GM08714 (cell line): ENCODE measurements around the gene PRKACA.
A peak's percentile ranks its signal among the peaks of the same experiment; 100 is the strongest.

Experiments used
- H3K4me3 ChIP-seq: fragments of 200-500 bp; sonication (Bioruptor generic); 2 replicates; pipeline ENCODE4 v1.5.1; 2014; ENCODE audit warnings: mild to moderate bottlenecking, low read length, inconsistent platforms
- ZNF274 ChIP-seq: IDR thresholded peaks from 2 replicates; pipeline ENCODE4 v1.6.1; 2012; ENCODE audit warnings: mild to moderate bottlenecking, low read depth, low read length

The PRKACA gene

DNA sequence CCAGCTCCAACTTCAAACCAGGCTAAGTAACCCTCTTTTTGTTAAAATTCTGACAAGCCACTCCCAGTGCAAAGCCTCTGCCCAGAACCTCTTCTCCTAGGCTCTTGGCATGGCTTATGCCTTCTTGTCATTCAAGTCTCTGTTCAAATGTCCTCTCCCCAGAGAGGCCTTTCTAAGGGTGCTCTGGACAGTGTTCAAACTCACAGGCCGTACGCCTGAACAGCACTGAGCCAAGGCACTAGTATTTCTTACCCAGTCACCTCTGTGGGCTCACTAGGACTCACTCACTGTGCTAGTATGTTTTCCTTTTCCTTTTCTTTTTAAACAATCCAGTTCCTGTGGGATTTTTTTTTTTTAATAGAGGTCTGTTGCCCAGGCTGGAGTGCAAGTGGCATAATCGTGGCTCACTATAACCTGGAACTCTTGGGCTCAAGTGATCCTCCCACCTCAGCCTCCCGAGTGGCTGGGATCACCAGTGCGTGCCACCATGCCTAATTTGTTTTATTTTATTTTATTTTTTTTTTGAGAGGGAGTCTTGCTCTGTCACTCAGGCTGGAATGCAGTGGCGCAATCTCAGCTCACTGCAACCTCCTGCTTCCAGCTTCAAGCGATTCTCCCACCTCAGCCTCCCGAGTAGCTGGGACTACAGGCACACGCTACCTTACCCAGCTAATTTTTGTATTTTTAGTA, 21.2 kb upstream of the PRKACA start:
- TF ChIP-seq ZNF274: no peak
- no peak overlapping the region for H3K4me3 ChIP-seq

DNA sequence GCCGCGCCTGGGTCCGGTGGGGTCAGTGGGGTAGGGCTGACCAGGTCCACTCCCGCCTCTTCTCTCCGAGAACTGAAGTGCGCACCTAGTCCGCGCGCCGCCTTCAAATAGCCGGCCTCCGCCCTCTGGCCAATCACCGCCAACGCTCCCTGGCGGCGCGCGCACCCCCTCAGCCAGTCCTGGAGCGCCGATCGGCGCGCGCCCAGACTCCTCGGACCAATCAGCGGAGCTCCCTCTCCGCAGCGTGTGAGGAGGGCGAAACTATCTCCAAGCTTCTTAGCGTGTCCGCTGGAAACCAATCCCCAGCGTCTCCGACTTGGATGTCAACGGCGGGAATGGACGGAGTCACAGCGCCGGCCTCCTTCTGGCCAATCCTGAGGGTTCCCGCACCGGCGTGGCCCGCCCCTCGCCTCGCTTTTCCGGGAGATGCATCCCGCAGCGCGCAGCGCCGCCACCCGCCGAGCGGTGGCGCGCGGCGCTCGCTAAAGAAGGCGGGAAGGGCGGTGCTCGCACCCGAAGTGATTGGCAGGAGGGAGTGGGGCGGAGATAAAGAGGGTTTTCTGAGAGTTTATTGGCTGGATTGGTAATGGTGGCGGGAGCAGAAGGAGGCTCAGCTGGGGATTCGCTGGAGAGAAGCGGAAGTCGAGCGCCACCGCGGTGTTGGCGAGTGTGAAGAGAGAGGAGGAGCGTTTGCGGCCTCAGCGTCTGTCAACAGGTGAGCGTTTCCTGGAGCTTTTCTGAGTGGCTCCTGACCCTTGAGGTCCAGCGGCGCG, 19.1 kb upstream of the PRKACA start, which contains the start of gene ASF1B:
Gene ASF1B, minus strand, starts transcription at position 81 of the 773 bp plus-strand sequence. CDS start 133 bp downstream, outside the sequence.
- no peak for TF ChIP-seq ZNF274
- peak within 1 kb of the TSS; percentile 98 for H3K4me3 ChIP-seq

DNA sequence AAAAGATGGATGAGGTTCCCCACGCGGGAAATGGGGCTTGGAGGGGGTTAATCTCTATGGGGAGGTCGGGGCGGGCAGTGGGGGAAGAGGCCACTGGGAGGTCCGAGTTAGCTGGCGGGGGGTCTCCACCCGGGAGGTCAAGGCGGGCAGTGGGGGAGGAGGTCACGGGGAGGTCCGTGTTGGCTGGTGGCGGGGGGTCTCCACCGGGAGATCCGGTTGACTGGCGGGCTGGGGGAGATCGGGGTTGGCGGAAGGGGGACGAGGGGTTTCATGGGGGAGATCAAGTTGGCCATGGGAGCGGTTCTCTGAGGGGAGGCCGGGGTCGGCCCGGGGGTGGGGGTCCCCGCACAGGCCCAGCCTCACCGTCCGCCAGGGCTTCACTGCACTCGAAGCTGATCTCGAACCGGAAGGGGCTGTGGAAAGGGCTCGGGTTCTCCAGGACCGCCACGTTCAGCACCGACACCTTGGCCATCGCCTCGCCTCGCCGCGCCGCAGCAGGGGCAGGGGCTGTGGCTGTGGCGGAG, 18.5 kb upstream of the PRKACA start:
- TF ChIP-seq ZNF274: no peak
- H3K4me3 ChIP-seq: peak overlapping the region; percentile 98

DNA sequence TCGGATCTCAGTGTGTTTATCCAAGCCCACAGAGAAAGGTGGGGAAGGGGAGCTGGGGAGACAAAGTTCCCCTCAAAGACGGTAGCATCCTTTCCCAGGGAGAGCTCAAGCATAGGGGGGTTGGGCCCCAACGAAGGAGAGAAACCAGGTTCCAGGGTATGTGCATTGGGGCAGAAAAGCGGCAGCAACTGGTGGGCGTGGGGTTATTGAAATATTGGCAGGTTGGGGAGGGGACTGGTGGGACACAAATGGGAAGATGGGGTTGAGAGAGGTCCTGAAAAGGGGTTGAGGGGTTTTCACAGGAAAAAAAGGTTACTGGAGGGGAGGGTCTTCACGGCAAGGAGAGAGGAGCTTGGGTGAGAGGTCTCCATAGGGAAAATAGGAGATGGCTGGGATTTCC, 17.8 kb upstream of the PRKACA start:
- H3K4me3 ChIP-seq: peak overlapping the region; percentile 98
- no peak for TF ChIP-seq ZNF274

DNA sequence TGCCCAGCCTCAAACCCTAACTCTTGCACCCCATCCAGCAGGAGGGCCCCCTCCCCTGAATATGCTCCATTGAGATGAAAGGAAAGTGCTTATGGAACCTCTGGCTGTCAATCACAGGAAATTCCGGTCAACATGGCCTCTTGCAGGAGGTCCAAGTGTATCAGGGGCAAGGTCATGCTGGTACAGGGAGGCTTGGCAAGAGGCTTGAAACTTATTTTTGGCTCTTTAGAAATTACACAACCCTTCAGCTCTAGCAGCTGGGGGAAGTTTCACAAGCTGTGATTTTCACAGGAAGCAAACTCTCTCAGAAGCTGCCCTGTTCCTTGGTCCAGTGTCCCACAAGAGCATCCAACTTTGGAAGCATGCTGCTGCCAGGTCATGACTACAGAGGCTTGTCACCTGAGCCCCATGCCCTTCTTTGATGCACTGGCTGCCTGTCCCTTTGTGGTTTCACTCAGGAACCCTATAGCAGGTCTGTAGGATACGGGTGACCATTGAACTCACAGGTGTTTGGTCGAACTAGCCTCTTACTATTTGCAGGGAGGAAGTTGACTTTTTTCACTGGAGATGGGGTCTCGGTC, 10.5 kb upstream of the PRKACA start:
- H3K4me3 ChIP-seq: no peak overlapping the region
- no peak for TF ChIP-seq ZNF274

DNA sequence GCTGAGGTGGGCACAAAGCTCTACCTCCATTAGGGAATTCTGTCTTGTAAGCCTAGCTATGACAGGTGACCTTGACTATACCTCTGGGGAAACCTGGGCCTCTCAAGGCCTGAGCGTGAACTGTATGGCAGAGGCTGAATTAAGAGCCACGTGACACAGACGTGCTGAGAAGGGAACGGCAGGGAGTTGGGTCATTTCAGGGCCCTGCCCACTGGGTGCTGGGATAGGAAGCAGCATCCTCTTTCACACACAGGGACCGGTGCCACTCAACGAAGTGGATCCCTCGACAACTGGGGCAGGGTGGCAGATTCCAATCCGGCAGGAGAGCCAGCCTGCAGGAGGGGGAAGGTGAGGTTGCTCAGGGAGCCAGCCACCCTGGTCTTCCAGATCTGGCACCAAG, 9.6 kb upstream of the PRKACA start:
- no peak overlapping the region for H3K4me3 ChIP-seq
- no peak for TF ChIP-seq ZNF274

DNA sequence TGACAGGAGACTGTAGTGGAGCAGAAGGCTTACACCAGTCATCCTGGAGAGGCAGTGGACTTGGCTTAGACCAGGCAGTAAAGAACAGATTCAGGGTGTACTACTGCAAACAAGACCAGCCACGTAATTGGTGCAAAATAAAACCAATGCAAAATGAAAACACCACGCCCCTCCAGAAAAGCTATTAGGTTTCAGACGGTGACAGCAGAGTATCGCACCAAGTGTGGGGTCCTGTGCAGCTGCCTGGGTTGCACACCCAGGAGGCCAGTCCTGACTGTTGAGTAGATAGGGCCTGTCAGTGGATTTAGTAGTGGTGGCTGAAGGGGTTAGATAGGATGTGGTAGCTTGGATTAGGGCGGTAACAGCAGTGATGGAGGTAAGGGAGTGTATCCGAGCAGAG, 5.4 kb upstream of the PRKACA start:
- H3K4me3 ChIP-seq: no peak overlapping the region
- no peak for TF ChIP-seq ZNF274

DNA sequence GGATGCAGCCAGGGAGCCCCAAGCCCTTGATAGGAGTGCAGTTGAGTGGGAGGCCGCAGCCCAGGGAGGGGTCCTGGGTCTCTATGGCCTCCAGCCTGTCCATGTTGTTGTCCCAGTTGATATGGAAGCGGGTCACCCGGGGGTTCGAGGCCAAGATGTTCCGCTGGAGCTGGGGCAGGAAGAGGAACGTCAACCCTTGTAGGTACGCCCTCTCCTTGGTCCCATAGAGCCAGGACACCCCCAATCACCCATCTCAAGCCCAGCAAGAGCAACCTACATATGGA, 2.9 kb upstream of the PRKACA start:
- no peak for TF ChIP-seq ZNF274
- H3K4me3 ChIP-seq: no peak overlapping the region

DNA sequence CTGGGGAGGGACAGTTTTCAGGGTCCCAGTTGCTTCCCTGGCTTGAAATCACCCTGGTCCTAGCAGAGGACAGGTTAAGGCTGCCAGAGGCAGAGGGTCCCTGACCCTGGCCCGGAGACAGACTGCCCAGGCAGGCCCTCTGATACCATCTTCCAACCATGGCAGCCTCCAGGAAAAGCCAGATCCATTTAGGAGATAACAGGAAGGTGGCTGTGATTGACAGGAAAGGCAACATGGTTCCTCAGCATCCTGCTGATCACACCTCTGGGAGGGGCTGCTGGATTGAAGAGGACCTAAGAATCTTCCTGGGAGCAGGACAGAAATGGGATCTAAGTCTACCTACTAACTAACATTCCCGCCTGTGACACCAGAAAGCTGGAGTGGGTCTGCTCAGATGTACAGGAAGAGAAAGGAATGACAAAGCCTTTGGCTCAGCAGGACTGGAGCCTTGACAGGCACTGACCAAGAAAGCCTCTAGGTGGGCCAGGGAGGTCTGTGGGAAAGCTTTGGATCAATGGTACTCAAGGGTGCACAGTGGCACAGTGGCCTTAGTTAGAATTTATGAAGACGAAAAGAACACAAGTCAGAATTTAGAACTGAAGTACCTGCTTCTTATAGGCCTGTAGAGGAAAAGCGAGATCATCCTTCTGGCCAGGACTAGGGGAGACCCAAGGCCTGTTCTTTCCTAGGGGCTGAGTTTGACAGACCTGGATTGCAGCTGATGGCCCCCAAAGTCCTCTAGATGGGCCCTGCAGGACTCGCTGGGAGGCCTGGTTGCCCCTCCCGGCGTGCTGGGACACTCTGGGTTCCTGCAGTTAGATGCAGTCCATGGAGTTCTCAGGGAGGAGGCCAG, 2.3 kb upstream of the PRKACA start:
- H3K4me3 ChIP-seq: no peak overlapping the region
- TF ChIP-seq ZNF274: no peak

DNA sequence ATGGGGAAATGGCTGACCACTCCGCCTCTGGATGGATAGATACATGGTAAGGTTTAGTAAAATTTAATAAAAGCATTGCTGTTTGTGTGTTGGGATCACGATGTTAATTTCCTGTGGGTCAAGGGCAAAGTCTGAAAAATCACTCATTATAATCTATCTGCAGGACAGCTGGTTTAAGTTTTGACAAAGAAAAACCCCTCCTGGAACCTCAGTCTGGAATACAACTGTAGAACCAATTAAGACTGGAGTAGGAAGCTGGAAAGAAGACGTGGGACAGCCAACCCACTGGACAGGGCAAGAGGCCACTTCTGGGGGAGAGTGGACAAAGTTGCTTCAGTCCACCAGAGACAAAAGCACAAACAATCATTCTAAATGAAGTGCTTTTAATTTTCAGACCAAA, 1.6 kb upstream of the PRKACA start:
- H3K4me3 ChIP-seq: no peak overlapping the region; the same call in 1 of the 2 replicates
- TF ChIP-seq ZNF274: no peak

DNA sequence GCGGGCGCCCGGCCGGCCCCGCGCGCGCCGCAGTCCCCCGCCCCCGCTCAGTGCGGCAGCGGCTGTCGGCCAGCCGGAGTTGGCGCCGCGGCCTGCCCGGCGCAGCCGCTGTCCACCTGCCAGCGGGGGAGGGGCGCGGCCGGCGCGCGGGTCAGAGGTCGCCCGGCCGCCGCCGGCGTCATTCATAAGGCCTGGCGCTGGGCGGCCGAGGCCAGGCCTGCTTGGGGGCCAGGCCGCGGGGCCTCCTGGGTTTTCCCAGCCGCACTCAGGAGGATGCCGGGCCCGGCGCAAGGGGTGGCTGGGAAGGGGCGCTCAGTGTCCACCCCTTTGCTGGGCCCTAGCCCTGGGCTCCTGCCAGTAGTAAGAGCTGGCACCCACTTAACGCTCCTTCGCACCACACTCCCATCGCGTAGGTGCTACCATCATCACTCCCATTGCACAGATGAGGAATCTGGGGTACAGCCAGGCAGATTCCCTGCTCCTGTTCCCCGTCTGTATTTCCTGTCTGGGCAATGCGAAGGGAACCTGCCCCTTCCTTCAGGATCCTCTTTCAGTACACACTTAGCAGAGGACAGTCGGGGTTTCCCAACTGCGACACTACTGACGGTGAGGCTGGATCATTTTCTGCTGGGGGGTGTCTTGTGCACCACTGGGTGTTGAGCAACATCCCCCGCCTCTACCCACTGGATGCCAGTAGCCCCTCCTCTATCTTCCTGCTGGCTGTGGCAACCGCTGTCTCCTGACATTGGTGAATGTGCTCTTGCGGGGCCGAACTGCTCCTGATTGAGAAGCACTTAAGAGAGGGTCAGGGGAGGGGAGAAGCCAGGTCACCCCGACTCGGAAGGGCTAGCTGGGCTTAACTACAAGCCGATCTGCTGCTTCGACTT, 846 bp upstream of the PRKACA start:
- TF ChIP-seq ZNF274: no peak
- H3K4me3 ChIP-seq: peak overlapping the region; percentile 60; the same call in 1 of the 2 replicates

DNA sequence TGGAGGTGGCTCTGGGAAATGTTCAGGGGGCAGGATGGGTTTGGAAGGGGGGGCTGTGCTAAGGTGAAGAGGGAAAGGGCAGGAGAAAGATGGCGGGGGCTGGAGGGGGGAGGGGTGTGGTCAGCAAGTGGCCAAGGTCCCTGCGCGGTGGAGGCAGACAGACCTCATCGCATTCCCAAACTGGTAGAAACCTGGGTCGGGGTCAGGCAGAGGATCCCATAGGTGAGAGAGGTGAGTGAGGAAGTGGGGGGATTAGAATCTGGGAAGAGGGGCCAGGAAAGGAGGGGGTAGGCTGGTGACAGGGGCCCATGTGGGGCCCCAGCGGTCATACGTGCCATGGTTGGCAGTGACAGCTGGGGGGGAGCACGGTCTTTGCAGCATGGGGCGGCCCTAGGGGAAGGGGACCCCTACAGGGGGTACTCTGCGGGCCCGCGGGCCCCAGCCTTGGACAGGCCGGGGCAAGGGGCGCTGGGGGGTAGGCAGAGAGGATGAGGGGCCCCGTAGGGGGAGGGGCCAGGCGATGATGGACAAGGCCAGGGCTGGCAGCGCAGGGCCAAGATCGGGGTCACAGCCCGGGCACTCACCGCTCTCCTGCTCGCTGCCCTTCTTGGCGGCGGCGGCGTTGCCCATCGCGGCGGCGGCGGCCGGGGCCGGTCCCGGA, 514 bp downstream of the PRKACA start:
- TF ChIP-seq ZNF274: no peak
- H3K4me3 ChIP-seq: peak overlapping the region; percentile 90

DNA sequence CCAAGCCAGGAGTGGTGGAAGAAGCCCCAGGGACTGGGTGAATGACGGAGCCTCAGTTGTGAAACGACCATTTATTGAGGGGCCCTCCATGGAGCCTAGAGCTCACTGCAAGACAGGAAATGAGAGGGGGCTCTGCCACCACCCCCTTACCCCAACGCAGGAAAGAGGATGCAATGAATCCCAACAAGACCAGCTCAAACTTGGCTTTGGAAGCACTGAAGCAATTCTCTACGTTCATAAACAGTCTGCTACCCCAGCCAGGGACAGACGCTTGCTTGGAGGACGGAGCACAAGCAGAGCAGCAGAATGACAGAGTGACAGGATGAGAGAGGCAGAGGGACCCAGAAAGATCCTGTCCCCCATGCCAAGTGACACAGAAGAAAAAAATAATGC, 1.0 kb downstream of the PRKACA start:
- no peak for TF ChIP-seq ZNF274
- H3K4me3 ChIP-seq: peak overlapping the region; percentile 90; the same call in 1 of the 2 replicates
